GM12878 (cell line): Measurements from ENCODE around the gene TRERF1. TPM values are rescaled to one million over a fixed set of nuclear protein-coding genes. Genes with fewer than 3 reads are reported as not detected.

Experiments
- ATAC-seq: fragments of 200-7000 bp; cut with Tn5 transposase; 3 replicates; pipeline ENCODE4 v1.9.1; 2020; ENCODE audit warnings: mild to moderate bottlenecking, moderate library complexity
- BruUV-seq: library from RNA; stranded (reverse); fragments of 400-500 nt; replicated peaks from 2 replicates; lab custom pipeline; 2021; lab: Mats Ljungman, UMichigan
- CTCF ChIA-PET: fragments of 300-600 bp; sonication (Branson Sonifier 250); formaldehyde crosslinking; extraction: SDS; loops from one replicate; lab custom pipeline; 2021; ENCODE audit warnings: inconsistent platforms; lab: Yijun Ruan, JAX
- POLR2A ChIA-PET: fragments of 350-600 bp; formaldehyde crosslinking; extraction: SDS; loops from one replicate; lab custom pipeline; 2021; ENCODE audit warnings: inconsistent platforms; lab: Charles Lee
- RAD21 ChIA-PET: fragments of 300-600 bp; sonication (Branson Sonifier 250); formaldehyde crosslinking; loops from one replicate; lab custom pipeline; 2023; ENCODE audit warnings: antibody characterized with exemption; ENCODE audit not compliant: unreplicated experiment; lab: Charles Lee
- SMC1A ChIA-PET: fragments of 300-600 bp; sonication (Branson Sonifier 250); formaldehyde crosslinking; loops from one replicate; lab custom pipeline; 2023; ENCODE audit not compliant: unreplicated experiment, uncharacterized antibody; lab: Charles Lee
- DNase-seq: peaks from one replicate; pipeline ENCODE4 v3.0.0-alpha.2; 2011; ENCODE audit warnings: low read depth, low spot score
- FAIRE-seq: peaks from 3 replicates; lab custom pipeline; 2011; peaks lifted over from hg19 to GRCh38; lab: Jason Lieb, UNC
- H2AFZ ChIP-seq: 2 replicates; pipeline ENCODE4 v1.6.0; 2011; ENCODE audit warnings: low read depth, low read length, control low read depth; ENCODE audit not compliant: control insufficient read depth
- H3K27ac ChIP-seq: 2 replicates; pipeline ENCODE4 v1.5.1; 2011; ENCODE audit warnings: control low read depth; ENCODE audit not compliant: control insufficient read depth, insufficient read depth
- H3K27me3 ChIP-seq, 2 experiments: replicated peaks in 1 of 2; 2 replicates each; pipeline versions ENCODE4 v1.6.0 to v1.6.1; 2011; ENCODE audit warnings: low read length in 1 of 2; ENCODE audit not compliant: control insufficient read depth in 2 of 2, insufficient read depth in 2 of 2
- H3K36me3 ChIP-seq, 2 experiments: 2 replicates each; pipeline ENCODE4 v1.5.1; 2011; ENCODE audit warnings: low read length in 1 of 2; ENCODE audit not compliant: control insufficient read depth in 2 of 2, insufficient read depth in 2 of 2
- H3K4me1 ChIP-seq: 2 replicates; pipeline ENCODE4 v1.6.1; 2011; ENCODE audit warnings: mild to moderate bottlenecking, low read length, moderate library complexity, mixed read lengths; ENCODE audit not compliant: control insufficient read depth, insufficient read depth
- H3K4me2 ChIP-seq: 2 replicates; pipeline ENCODE4 v1.6.0; 2011; ENCODE audit warnings: control low read depth; ENCODE audit not compliant: control insufficient read depth, insufficient read depth
- H3K4me3 ChIP-seq: fragments of 200-600 bp; sonication (generic); 2 replicates; pipeline ENCODE4 v1.5.1; 2016
- H3K79me2 ChIP-seq: 2 replicates; pipeline ENCODE4 v1.6.0; 2011; ENCODE audit warnings: low read length; ENCODE audit not compliant: control insufficient read depth, insufficient read depth
- H3K9ac ChIP-seq: 2 replicates; pipeline ENCODE4 v1.8.0; 2011; ENCODE audit warnings: low read length, control low read depth, mixed read lengths; ENCODE audit not compliant: control insufficient read depth, insufficient read depth
- H3K9me3 ChIP-seq: replicated peaks from 3 replicates; pipeline ENCODE4 v1.5.1; 2011; ENCODE audit warnings: mild to moderate bottlenecking, low read length; ENCODE audit not compliant: control insufficient read depth, insufficient read depth
- H4K20me1 ChIP-seq: 2 replicates; pipeline ENCODE4 v1.6.0; 2011; ENCODE audit not compliant: control insufficient read depth, insufficient read depth
- EZH2 ChIP-seq: IDR thresholded peaks from 2 replicates; pipeline ENCODE4 v1.6.1; 2012; ENCODE audit warnings: low read depth, mild to moderate bottlenecking, control low read depth, inconsistent platforms, low read length, borderline replicate concordance; ENCODE audit not compliant: control insufficient read depth
- MTA2 ChIP-seq: fragments of 450-650 bp; IDR thresholded peaks from 2 replicates; pipeline ENCODE4 v1.6.1; 2016; ENCODE audit warnings: low read depth, mild to moderate bottlenecking, moderate library complexity
- SMAD1 ChIP-seq: fragments of 450-650 bp; IDR thresholded peaks from 2 replicates; pipeline ENCODE4 v1.6.1; 2018; ENCODE audit warnings: mild to moderate bottlenecking, low read depth; ENCODE audit not compliant: partially characterized antibody
- STAT1 ChIP-seq: fragments of 450-650 bp; conservative IDR thresholded peaks from 2 replicates; pipeline ENCODE4 v1.6.1; 2014; ENCODE audit warnings: antibody characterized with exemption, mild to moderate bottlenecking
- WGBS: methylation state at CpG from one replicate; pipeline ENCODE4 v1.1.6; 2016; ENCODE audit warnings: low lambda C conversion rate; ENCODE audit not compliant: insufficient replicate concordance, insufficient coverage; ENCODE audit errors: missing lambda C conversion rate; 5-methylcytosine and 5-hydroxymethylcytosine counted together
- in situ Hi-C: fragments of 300-500 bp; cut with MboI; formaldehyde crosslinking; loops from 9 replicates; pipeline ENCODE4 v1.14.3; 2018; ENCODE audit warnings: mixed read lengths
- intact Hi-C: fragments of 100-400 bp; cut with micrococcal nuclease; formaldehyde crosslinking; loops from one replicate; pipeline ENCODE4 v1.14.2; 2022; ENCODE audit not compliant: unreplicated experiment
- polyA plus RNA-seq, 11 experiments: library from polyadenylated mRNA; depleted of rRNA in 4 of 11; unstranded in 6 of 11; stranded (reverse) in 5 of 11; fragments of >200 nt; fragmentation: Nextera tagmentation in 4 of 11; fragmentation: Illumina TruSeq in 1 of 11; extraction: Ambion mirVana in 4 of 11; extraction: Trizol in 1 of 11; gene quantifications; 1 replicate in 1 of 11; 2 replicates in 10 of 11; pipeline versions ENCODE4 v1.2.1 to v1.2.3, GENCODE V29; 2011 to 2016; ENCODE audit warnings: inconsistent platforms in 2 of 11, missing spikeins in 2 of 11, low read depth in 1 of 11
- total RNA-seq, 4 experiments: library from RNA; depleted of rRNA in 3 of 4; stranded (reverse); fragments of >200 nt in 3 of 4; fragmentation: Illumina TruSeq in 1 of 4; extraction: Trizol in 1 of 4; gene quantifications; 2 replicates each; pipeline versions ENCODE4 v1.2.1 to v1.2.3, GENCODE V29; 2013 to 2021
- TF ChIP-seq, protein P1 (sequence below): fragments of 450-650 bp; IDR thresholded peaks from 2 replicates; pipeline ENCODE4 v1.6.1; 2017; ENCODE audit warnings: mild to moderate bottlenecking, moderate library complexity
- TF ChIP-seq, protein P2 (sequence below): IDR thresholded peaks from 2 replicates; pipeline ENCODE4 v1.6.1; 2012; ENCODE audit warnings: mild to moderate bottlenecking, low read depth, low read length
- TF ChIP-seq, protein P3 (sequence below): IDR thresholded peaks from 2 replicates; pipeline ENCODE4 v1.6.1; 2012; ENCODE audit warnings: low read depth, low read length, improper control_type of control experiment
- TF ChIP-seq, protein P4 (sequence below): fragments of 450-650 bp; IDR thresholded peaks from 2 replicates; pipeline ENCODE4 v1.6.1; 2018; ENCODE audit warnings: mild to moderate bottlenecking, low read depth, moderate library complexity; ENCODE audit not compliant: partially characterized antibody

TRERF1 gene
- total and polyA plus RNA-seq, 10 of the 15 experiments (the other 5 are each of a cell fraction or from before 2014, with no cell fraction given), result 2.2 to 19.4 (median 7.2) TPM

DNA sequence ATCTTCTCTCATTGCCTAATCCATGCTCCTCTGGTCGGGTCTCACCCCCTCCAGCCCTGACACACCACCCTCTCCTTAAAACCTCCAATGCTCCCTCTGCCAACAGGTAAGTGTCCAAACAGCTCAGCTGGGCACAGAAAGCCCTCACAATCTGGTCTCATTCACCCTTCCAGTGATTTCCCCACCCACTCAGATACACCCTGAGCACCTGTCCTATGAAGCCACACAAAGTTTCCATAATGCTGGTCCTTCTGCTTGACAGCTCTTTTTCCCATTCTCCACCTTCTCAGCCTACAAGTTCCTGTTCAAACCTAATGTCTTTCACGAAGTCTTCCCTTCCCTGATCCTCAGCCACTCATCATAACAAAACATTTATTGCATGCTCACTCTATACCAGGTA, 164.0 kb downstream of the TRERF1 start:
- no peak overlapping the region for H2AFZ ChIP-seq
- POLR2A ChIA-PET, result no interaction called here
- ATAC-seq, result no peak; the same call in 2 of the 3 replicates
- SMC1A ChIA-PET, result interaction anchor here (0.7 kb wide), 1 partner anchor 473 kb away, joined by 3 read pairs; no protein-coding TSS in a partner anchor
- in situ Hi-C loops, result no loop called here
- H3K4me1 ChIP-seq, result peaks cover 8% of the 10 kb centered on the region
- no peaks in the 10 kb centered on the region for H3K79me2 ChIP-seq
- RAD21 ChIA-PET, result no interaction called here
- TF ChIP-seq, protein P1, sequence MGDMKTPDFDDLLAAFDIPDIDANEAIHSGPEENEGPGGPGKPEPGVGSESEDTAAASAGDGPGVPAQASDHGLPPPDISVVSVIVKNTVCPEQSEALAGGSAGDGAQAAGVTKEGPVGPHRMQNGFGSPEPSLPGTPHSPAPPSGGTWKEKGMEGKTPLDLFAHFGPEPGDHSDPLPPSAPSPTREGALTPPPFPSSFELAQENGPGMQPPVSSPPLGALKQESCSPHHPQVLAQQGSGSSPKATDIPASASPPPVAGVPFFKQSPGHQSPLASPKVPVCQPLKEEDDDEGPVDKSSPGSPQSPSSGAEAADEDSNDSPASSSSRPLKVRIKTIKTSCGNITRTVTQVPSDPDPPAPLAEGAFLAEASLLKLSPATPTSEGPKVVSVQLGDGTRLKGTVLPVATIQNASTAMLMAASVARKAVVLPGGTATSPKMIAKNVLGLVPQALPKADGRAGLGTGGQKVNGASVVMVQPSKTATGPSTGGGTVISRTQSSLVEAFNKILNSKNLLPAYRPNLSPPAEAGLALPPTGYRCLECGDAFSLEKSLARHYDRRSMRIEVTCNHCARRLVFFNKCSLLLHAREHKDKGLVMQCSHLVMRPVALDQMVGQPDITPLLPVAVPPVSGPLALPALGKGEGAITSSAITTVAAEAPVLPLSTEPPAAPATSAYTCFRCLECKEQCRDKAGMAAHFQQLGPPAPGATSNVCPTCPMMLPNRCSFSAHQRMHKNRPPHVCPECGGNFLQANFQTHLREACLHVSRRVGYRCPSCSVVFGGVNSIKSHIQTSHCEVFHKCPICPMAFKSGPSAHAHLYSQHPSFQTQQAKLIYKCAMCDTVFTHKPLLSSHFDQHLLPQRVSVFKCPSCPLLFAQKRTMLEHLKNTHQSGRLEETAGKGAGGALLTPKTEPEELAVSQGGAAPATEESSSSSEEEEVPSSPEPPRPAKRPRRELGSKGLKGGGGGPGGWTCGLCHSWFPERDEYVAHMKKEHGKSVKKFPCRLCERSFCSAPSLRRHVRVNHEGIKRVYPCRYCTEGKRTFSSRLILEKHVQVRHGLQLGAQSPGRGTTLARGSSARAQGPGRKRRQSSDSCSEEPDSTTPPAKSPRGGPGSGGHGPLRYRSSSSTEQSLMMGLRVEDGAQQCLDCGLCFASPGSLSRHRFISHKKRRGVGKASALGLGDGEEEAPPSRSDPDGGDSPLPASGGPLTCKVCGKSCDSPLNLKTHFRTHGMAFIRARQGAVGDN, result no peak
- TF ChIP-seq STAT1 (no peak), SMAD1 (no peak), EZH2 (no peak), MTA2 (no peak)
- TF ChIP-seq, protein P2, sequence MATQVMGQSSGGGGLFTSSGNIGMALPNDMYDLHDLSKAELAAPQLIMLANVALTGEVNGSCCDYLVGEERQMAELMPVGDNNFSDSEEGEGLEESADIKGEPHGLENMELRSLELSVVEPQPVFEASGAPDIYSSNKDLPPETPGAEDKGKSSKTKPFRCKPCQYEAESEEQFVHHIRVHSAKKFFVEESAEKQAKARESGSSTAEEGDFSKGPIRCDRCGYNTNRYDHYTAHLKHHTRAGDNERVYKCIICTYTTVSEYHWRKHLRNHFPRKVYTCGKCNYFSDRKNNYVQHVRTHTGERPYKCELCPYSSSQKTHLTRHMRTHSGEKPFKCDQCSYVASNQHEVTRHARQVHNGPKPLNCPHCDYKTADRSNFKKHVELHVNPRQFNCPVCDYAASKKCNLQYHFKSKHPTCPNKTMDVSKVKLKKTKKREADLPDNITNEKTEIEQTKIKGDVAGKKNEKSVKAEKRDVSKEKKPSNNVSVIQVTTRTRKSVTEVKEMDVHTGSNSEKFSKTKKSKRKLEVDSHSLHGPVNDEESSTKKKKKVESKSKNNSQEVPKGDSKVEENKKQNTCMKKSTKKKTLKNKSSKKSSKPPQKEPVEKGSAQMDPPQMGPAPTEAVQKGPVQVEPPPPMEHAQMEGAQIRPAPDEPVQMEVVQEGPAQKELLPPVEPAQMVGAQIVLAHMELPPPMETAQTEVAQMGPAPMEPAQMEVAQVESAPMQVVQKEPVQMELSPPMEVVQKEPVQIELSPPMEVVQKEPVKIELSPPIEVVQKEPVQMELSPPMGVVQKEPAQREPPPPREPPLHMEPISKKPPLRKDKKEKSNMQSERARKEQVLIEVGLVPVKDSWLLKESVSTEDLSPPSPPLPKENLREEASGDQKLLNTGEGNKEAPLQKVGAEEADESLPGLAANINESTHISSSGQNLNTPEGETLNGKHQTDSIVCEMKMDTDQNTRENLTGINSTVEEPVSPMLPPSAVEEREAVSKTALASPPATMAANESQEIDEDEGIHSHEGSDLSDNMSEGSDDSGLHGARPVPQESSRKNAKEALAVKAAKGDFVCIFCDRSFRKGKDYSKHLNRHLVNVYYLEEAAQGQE, result no peak
- TF ChIP-seq, protein P3, sequence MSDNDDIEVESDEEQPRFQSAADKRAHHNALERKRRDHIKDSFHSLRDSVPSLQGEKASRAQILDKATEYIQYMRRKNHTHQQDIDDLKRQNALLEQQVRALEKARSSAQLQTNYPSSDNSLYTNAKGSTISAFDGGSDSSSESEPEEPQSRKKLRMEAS, result no peak
- TF ChIP-seq, protein P4, sequence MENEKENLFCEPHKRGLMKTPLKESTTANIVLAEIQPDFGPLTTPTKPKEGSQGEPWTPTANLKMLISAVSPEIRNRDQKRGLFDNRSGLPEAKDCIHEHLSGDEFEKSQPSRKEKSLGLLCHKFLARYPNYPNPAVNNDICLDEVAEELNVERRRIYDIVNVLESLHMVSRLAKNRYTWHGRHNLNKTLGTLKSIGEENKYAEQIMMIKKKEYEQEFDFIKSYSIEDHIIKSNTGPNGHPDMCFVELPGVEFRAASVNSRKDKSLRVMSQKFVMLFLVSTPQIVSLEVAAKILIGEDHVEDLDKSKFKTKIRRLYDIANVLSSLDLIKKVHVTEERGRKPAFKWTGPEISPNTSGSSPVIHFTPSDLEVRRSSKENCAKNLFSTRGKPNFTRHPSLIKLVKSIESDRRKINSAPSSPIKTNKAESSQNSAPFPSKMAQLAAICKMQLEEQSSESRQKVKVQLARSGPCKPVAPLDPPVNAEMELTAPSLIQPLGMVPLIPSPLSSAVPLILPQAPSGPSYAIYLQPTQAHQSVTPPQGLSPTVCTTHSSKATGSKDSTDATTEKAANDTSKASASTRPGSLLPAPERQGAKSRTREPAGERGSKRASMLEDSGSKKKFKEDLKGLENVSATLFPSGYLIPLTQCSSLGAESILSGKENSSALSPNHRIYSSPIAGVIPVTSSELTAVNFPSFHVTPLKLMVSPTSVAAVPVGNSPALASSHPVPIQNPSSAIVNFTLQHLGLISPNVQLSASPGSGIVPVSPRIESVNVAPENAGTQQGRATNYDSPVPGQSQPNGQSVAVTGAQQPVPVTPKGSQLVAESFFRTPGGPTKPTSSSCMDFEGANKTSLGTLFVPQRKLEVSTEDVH, result no peak
- TF ChIP-seq, all 136 proteins: peak for 0
- H3K4me2 ChIP-seq, result no peak overlapping the region
- peaks cover 2% of the 10 kb centered on the region; the same call in 2 of the 3 replicates for H3K9me3 ChIP-seq
- DNase-seq (no peak), FAIRE-seq (no peak)
- H3K27me3 ChIP-seq, result no peaks in the 10 kb centered on the region; a peak in 1 of 4 replicates
- CTCF ChIA-PET, result interaction anchor here (1.0 kb wide), 1 partner anchor 260 kb away, joined by 3 read pairs; no protein-coding TSS in a partner anchor
- H3K9ac ChIP-seq, result no peak overlapping the region
- intact Hi-C loops, result no loop called here
- H4K20me1 ChIP-seq, result no peaks in the 10 kb centered on the region
- no peaks in the 10 kb centered on the region for H3K36me3 ChIP-seq
- H3K4me3 ChIP-seq, result no peak overlapping the region
- BruUV-seq, result no TSS peak
- 74% methylated on average over 2 of the region's 2 CpGs for WGBS
- H3K27ac ChIP-seq, result no peak overlapping the region
